Ectodermal cell (in vitro differentiated cells): ENCODE data around the gene HLA-DPB1.

Experiments
- H3K27ac ChIP-seq: 2 replicates; pipeline ENCODE4 v1.7.0; 2013; ENCODE audit warnings: mild to moderate bottlenecking, low read depth, low read length; ENCODE audit not compliant: insufficient read depth, poor library complexity, severe bottlenecking
- H3K27me3 ChIP-seq: 2 replicates; pipeline ENCODE4 v1.7.0; 2013; ENCODE audit warnings: mild to moderate bottlenecking, low read length; ENCODE audit not compliant: insufficient read depth, control insufficient read depth, poor library complexity, severe bottlenecking
- H3K36me3 ChIP-seq: one replicate; pipeline ENCODE4 v1.7.0; 2013; ENCODE audit warnings: low read length; ENCODE audit not compliant: control insufficient read depth, insufficient read depth
- H3K4me1 ChIP-seq: one replicate; pipeline ENCODE4 v1.7.0; 2013; ENCODE audit warnings: low read length; ENCODE audit not compliant: control insufficient read depth, insufficient read depth
- H3K4me3 ChIP-seq: 2 replicates; pipeline ENCODE4 v1.7.0; 2013; ENCODE audit warnings: low read depth, low read length, control low read depth; ENCODE audit not compliant: insufficient read depth
- H3K9me3 ChIP-seq: 2 replicates; pipeline ENCODE4 v1.7.0; 2013; ENCODE audit warnings: mild to moderate bottlenecking, low read length, moderate library complexity; ENCODE audit not compliant: control insufficient read depth
- WGBS, 2 experiments: methylation state at CpG; one replicate each; pipeline ENCODE4 v1.1.7; 2013; ENCODE audit warnings: missing lambda C conversion rate in 2 of 2; 5-methylcytosine and 5-hydroxymethylcytosine counted together

Gene HLA-DPB1

DNA sequence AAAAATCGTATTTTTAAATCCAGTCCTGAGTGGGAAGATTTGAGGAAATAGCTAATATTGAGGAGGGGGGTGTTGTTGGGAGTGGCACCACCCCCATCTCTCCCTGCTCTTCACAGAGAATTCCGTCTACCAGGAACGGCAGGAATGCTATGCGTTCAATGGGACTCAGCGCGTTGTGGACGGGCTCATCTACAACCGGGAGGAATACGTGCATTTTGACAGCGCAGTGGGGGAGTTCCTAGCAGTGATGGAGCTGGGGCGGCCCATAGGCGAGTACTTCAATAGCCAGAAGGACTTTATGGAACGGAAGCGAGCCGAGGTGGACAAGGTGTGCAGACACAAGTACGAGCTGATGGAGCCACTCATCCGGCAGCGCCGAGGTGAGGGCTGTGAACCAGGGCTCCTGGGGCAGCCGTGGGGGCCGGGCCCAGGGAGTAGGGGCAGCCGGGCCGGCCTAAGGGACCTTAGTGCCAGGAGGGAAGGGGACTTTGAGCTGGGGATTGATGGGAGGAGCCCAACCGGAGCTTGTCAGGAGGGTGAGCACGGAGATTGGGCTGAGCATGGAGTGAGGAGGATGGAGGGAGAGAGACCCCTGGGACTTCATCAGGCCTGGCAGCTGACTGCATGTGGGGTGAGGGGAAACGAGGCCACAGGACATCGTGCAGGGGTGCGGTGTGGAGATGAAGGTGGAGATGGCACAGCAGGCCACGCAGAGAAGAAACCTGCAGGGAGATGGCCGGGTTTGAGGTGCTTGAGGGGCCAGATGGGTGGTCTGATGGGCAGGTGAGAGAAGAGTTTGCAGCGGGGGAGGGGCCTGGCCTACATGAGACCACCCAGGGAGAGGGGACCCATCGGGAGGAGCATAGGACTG is 41.3 kb downstream of the HLA-DPB1 start:
- Histone ChIP-seq H3K27ac (no peak overlapping the region), H3K9me3 (no peaks in the 10 kb centered on the region), H3K4me1 (peaks cover 7% of the 10 kb centered on the region), H3K27me3 (peaks cover 24% of the 10 kb centered on the region), H3K4me3 (peak overlapping the region; percentile 20), H3K36me3 (no peaks in the 10 kb centered on the region)
- 14% methylated on average over 32 of the region's 32 CpGs for WGBS, 2 experiments

DNA sequence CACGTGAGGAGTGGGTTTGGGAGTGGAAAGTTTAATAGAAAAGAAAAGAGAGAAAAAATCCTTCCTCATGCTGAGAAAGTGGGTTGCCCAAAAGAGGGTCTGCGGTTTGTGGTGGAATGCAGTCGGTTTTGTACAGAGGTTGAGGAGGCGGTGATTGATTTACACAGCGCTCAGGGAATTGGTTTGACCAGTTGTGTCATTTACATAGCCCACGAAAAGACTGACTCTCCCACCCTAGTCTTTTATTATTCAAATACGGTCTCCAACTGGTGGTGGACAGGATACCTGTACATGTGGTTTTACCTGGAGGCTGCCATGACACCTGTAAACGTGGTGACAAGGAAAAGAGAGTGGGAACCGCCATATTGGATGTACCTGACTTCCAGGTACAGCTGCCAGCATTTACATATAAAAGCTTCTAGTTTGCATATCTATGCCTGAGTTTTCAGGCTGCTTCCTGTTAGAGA is 42.1 kb downstream of the HLA-DPB1 start:
- H3K27me3 ChIP-seq: peaks cover 24% of the 10 kb centered on the region
- H3K4me3 ChIP-seq: no peak overlapping the region

DNA sequence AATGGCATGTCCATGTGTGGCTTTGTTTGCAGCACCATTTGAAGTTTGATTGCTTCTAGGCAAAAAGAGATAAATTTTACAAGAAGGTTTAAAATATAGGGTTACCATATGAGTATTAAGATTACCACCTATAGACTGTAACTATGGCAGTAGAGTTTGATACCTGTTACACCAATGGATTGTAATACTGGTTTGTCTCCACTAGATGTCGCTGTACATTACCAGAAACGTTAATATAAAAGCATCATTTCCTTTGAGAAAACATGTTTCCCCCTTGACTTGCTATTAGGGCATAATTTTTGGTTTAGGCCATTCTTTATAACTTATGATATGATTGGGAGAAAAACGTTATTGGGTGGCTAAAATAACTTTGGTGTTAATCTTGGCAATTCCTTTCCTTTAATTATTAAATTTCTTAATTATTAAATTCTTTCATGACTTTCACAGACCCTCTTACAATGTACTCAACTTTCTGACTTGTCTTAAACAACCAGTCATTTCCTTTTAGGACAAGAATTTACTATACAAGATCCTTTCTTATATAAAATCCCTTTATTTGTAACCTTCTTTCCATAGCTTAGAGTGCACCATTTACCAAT is 42.8 kb downstream of the HLA-DPB1 start:
- Histone ChIP-seq H3K27ac (no peak overlapping the region), H3K27me3 (peaks cover 24% of the 10 kb centered on the region), H3K9me3 (no peaks in the 10 kb centered on the region), H3K4me3 (no peak overlapping the region), H3K36me3 (no peaks in the 10 kb centered on the region), H3K4me1 (peaks cover 7% of the 10 kb centered on the region)
- 0% methylated on average over 3 of the region's 3 CpGs; no CpG with 5 or more reads in 1 of the 2 experiments for WGBS, 2 experiments

More for the DNA sequence above, 42.1 kb downstream of the HLA-DPB1 start:
- 26 to 29% methylated on average over 7 to 9 of the region's 9 CpGs for WGBS, 2 experiments
- Histone ChIP-seq H3K36me3 (no peaks in the 10 kb centered on the region), H3K9me3 (no peaks in the 10 kb centered on the region), H3K27ac (no peak overlapping the region), H3K4me1 (peaks cover 7% of the 10 kb centered on the region)

DNA sequence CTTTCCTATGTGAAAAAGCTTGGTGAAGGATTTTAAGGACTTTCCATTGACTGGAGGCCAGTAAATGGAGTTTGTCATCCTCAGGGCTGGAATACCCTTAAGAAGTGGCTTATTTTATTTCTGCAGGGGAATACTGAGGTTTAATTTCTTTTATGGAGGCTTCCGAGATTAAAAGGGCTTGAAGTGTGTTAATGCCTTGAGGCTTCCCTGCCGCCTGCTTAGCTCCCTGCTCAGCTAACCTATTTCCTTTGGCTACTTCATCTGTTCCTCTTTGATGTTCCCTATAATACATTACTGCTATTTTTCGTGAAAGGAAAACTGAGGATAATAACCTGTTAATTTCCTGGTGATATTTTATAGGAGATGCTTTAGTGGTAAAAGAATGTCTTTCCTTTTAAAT is 44.2 kb downstream of the HLA-DPB1 start:
- H3K4me1 ChIP-seq: peaks cover 9% of the 10 kb centered on the region
- peaks cover 19% of the 10 kb centered on the region for H3K27me3 ChIP-seq

DNA sequence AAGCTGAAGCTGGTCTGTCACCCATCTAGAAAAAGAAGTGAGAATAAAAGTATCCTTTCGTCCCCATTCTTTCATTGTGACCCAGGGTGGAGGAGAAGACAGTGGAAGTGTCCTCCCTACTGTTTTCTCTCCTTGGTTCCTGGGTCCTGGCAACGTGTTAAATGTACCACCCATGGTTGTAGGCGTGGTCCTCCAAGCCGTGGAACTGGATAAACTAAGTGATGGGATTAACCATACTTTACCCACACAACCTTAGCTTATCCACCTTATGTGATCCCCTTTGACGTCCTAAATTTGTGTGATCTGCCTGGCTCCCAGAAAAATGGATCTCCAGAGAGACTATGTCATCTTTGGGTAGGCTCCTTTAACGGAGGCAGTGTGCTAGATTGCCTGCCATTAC is 47.4 kb downstream of the HLA-DPB1 start:
- no peak overlapping the region for H3K27ac ChIP-seq
- WGBS, 2 experiments: 91 to 92% methylated on average over 6 of the region's 6 CpGs
- peaks cover 6% of the 10 kb centered on the region for H3K4me1 ChIP-seq
- H3K36me3 ChIP-seq: no peaks in the 10 kb centered on the region
- peaks cover 2% of the 10 kb centered on the region for H3K27me3 ChIP-seq
- no peaks in the 10 kb centered on the region for H3K9me3 ChIP-seq
- H3K4me3 ChIP-seq: no peak overlapping the region

More for the DNA sequence above, 44.2 kb downstream of the HLA-DPB1 start:
- 55 to 67% methylated on average over 3 of the region's 3 CpGs for WGBS, 2 experiments
- Histone ChIP-seq H3K27ac (no peak overlapping the region), H3K9me3 (no peaks in the 10 kb centered on the region), H3K36me3 (no peaks in the 10 kb centered on the region), H3K4me3 (no peak overlapping the region)

DNA sequence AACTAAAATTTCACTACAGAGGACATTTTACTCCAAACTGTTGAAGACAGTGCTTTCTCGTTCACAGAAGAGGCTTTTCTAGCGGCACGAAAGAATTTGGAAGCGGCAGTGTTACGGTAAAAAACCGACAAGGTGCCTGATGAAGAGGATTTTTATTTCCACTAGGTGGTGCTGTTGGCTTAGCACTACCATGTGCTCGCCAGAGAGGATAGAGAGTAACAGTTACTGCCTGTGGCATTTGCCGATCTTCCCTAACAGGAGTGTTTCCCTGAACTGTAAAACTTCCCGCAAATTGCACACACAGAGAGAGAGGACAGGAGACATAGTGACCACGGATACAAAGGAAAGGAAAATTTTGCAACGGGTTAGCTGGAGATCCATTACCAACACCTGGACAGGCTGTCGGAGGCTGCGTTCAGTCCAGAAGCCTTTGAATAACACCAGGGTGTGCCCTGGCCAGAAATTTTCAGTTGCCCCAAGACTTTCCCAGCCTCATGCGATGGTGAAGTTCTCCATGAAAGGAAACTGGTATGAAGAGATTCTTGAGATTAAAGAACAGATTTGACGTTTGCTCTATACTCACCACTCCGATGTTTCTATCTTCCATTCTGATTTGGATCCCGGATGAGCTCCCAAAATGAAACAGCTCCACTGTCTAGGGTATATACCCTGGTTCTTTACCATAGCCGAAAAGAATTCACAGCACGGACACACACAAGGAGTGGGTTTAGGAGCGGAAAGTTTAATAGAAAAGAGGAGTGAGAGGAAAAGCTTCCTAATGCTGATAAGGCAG is 48.1 kb downstream of the HLA-DPB1 start:
- 79 to 80% methylated on average over 20 of the region's 20 CpGs for WGBS, 2 experiments
- H3K27me3 ChIP-seq: no peaks in the 10 kb centered on the region

DNA sequence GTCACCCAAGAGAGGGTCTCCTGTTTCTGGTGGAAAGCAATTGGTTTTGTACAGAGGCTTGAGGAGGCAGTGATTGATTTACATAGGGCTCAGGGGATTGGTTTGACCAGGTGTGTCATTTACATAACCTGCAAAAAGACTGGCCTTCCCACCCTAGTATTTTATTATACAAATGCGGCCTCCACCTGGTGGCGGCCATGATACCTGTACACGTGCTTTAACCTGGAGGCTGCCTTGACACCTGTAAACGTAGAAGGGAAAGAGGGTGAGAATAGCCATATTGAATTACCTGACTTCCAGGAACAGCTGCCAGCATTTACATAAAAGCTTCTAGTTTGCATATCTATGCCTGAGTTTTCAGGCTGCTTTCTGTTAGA is 48.7 kb downstream of the HLA-DPB1 start:
- no peaks in the 10 kb centered on the region for H3K9me3 ChIP-seq
- H3K36me3 ChIP-seq: no peaks in the 10 kb centered on the region
- WGBS, 2 experiments: 52 to 79% methylated on average over 4 of the region's 4 CpGs
- H3K27me3 ChIP-seq: no peaks in the 10 kb centered on the region
- peaks cover 15% of the 10 kb centered on the region for H3K4me1 ChIP-seq
- no peak overlapping the region for H3K27ac ChIP-seq
- H3K4me3 ChIP-seq: no peak overlapping the region

More for the DNA sequence above, 48.1 kb downstream of the HLA-DPB1 start:
- no peak overlapping the region for H3K4me3 ChIP-seq
- H3K27ac ChIP-seq: no peak overlapping the region
- peaks cover 13% of the 10 kb centered on the region for H3K4me1 ChIP-seq
- no peaks in the 10 kb centered on the region for H3K36me3 ChIP-seq
- H3K9me3 ChIP-seq: no peaks in the 10 kb centered on the region

DNA sequence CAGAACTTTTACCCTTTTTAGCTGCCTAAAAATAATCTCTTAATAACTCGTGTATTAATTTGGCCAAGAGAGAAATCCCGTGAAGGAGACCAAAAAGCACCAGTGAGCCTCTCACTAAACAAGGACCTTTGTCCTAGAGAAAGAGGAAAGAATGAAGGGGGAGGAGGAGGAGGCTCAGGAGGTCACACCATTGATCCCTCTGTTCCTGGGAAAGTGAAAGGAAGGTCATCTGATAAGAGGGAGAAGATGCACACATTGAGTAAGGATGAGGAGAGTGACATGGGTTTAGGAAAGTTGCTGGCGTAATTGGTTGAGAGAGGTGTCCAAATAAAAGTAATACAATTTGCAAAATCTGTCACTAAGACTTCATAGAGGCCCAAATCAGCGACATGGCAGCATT is 49.2 kb downstream of the HLA-DPB1 start:
- no peak overlapping the region for H3K4me3 ChIP-seq
- WGBS, 2 experiments: 72 to 74% methylated on average over 4 of the region's 4 CpGs
- peaks cover 15% of the 10 kb centered on the region for H3K4me1 ChIP-seq
- H3K27ac ChIP-seq: no peak overlapping the region
- no peaks in the 10 kb centered on the region for H3K9me3 ChIP-seq
- no peaks in the 10 kb centered on the region for H3K27me3 ChIP-seq
- H3K36me3 ChIP-seq: no peaks in the 10 kb centered on the region

DNA sequence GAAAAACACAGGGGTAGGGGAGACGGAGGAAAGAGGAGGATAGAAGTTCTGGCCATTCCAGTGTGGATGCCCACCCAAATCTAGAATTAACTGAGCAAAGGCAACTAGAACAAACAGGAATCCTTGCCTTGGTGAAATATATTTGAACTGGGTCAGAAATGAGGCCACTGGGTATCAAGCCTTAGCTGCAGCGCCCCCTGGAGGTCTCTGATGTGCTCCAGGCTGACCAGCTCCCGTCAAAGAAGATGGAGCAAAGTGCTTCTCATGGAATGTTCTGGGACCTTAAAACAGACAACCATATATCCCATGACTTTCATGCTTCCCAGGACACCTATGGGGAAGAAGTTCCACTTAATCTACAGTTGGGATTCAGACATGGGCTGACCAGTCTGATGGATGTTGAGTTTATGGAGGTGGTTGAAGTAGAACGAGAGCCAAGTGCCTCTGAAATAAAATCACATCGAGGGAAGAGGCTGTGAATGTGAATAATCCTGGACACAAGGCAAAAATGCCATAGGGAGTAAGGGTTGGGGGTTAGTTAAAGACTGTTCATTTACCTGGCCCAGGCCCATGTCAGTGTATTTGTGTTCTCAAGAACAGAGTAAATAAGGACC is 50.4 kb downstream of the HLA-DPB1 start:
- no peak overlapping the region for H3K4me3 ChIP-seq
- peaks cover 15% of the 10 kb centered on the region for H3K4me1 ChIP-seq
- no peaks in the 10 kb centered on the region for H3K9me3 ChIP-seq
- H3K27ac ChIP-seq: no peak overlapping the region
- no peaks in the 10 kb centered on the region for H3K36me3 ChIP-seq
- no peaks in the 10 kb centered on the region for H3K27me3 ChIP-seq
- 62 to 65% methylated on average over 5 of the region's 5 CpGs for WGBS, 2 experiments
